HG03469 (cell line): ENCODE results near the gene NPAS2.

Experiments
- ATAC-seq: cut with Tn5 transposase; IDR thresholded peaks from one replicate; pipeline ENCODE4 v1.9.1; 2021; ENCODE audit warnings: mild to moderate bottlenecking, moderate library complexity, moderate number of reproducible peaks; ENCODE audit not compliant: unreplicated experiment

NPAS2 gene

DNA sequence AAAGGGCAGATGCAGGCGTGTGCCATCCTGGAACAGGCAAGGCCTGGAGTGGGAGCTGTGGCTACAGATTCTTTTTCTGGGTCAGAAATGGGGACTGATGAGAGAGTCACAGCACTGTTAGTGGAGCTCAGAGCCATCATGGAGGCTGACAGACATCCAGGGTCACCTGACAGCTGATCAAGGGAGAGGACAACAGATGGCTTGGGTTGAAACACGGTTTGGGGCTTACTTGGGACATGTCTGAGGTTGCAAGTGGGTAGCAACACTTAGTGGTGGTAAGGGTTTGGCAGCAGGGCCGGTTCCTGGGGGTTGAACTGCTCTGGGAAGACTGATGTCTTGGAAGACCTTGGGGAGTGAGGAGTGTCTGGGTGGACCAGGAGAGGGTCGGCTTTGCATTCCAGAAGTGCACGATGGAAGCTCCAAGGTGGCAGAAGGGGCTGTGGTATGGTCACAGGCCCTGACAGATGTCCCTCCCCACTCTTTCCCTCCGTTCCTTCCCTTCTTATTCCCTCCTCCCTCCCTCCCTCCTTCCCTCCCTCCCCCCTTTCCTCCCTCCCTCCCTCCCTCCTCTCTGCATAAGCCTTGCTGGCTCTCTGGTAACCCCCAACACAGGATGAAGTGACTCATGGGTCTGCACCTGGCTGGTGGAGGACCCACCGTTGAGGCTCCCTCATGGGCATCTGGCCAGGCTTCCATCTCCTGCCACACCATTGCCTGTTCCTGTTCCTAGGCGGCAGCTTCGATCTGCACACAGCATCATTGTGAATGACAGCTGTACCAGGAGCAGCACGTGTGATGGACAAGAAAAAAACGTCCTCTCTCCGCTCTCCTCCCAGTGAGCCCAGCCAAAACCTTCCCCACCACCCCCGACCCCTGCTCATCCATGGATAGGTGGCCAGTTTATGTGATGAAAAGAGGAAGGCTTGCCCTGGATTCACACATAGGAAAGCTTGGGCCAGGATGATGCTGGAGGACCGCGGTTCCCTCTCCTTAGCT lies 118.4 kb downstream of the NPAS2 start:
- ATAC-seq, result no peak

DNA sequence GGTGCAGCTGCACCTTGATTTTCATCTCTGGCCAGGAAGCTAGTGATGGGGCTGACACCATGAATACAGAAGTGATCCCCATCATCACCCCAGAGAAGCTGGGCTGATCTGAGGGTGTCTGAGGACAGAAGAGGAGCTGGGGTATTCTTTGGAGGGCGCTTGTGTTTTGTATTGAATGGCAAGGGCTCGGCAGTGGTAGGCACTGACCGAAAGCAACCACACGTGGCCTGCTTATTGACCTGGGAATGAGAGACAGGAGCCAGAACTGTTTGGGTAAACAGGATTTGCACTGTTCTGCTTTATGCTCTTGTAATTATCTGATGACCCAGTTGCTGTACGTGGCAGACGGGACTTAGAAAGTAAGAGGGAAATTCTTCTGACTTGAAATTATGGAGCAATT lies 119.5 kb downstream of the NPAS2 start:
- ATAC-seq, result no peak

DNA sequence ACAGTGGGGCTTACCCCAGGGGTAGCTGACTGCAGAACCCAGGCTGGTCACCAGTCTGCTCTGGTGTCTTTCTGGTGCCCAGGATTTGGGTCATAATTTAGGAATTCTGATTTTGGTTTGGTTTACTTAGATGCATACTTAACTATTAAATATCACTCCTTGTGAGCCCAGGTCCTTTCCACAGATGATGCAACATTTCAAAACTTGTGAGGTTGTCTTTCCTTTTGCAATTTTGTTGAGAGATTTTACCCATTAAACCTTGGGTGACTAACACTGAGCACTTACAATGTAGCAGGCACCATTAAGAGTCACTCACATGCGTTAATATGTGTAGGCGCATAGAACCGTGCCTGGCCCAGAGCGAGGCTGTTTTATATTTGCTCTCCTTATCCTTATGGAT lies 120.3 kb downstream of the NPAS2 start:
- no peak for ATAC-seq

DNA sequence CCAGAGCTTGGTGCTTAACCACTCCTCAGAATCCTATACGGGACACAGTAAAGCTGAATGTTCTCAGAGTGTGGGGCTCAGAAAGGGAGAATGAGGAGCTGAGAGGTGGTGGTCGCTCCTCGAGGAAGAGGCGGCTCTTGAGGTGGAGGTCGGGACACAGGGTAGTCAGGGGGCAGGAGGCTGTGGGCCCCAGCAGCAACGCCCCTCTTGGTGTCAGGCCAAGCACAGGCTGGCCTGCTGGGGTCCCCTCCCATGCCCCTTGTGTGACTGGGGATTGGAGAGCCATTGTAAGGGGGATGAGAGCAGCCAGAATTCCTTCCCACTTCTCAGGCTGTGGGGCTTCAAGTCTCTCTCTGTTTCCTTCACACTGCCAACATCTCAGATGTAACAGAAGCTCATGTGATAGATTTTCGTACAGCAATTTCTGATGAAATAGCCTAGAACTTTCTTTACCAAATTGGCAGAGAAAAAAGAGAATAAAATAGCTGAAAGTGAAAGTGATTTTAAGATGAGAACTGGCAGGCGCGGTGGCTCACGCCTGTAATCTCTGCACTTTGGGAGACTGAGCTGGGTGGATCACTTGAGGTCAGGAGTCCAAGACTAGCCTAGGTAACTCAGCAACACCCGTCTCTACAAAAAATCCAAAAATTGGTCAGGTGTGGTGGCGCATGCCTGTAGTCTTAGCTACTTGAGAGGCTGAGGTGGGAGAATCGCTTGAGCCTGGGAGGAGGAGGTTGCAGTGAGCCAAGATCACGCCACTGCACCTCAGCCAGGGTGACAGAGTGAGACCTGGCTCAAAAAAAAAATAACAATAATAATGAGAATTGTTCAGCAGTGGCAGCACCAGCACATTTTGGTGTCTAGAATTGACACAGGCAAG lies 121.1 kb downstream of the NPAS2 start:
- no peak for ATAC-seq

DNA sequence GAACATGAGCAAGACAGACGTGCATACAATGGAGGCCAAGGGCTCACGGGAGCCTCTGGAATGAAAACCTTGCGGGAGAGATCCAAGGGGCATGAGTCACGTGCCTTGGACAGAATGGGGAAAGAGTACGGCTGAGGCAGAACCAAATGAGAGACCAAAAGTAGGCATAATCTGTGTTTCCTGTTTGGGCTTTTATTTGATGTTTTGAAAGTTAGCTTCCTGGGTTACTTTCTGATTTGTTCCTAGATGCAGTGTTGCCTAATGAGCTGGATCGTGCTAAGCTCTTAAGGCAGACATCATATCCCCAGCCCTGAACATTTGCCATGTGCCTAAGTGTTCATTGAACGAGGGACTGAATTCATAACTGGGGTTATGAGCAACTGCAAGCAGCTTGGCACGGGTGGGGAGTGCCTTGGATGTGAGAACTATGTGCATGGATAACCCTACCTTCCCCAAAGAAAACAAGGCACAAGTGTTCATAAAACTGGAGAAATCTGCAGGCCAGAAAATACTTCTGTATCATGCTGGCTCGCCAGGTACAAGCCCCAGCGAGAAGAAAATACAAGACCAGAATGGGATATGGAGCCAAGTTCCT lies 121.8 kb downstream of the NPAS2 start:
- no peak for ATAC-seq

DNA sequence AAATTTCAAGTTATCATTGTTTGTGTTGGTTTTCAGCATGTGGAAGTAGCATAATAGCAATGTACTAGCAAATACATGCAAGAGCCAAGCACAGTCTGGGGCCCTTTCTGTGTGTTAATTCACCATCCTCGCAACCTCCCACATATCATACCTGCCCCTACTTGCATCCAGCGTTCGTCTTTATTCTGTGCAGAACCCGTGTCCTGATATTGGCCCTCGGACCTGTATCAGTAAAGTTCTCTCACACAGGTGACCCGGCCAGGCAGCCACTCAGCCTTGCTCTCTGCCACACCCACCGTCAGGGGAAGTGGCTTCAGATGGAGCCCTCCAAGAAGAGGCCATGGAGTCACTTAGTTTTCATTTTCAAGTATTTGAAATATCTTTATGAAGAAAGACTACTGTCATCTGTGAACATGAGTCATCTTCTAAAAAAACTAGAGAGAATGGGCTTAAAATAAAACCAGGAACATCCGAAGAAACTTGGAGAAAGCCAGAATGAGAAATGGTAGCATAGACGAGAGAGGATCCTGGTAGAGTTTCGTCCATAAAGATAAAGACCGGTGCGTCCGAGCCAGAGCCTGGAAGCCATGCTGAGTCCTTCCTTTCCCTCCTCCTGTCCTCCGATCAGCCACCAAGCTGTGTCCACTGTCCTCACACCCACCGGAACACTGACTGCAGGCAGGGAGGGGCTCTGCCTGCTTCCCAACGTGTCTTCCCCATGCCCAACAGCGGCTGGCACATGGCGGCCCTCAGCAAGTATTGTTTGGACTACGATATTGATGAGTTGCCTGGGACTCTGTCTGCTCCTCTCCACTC lies 124.9 kb downstream of the NPAS2 start:
- no peak for ATAC-seq

DNA sequence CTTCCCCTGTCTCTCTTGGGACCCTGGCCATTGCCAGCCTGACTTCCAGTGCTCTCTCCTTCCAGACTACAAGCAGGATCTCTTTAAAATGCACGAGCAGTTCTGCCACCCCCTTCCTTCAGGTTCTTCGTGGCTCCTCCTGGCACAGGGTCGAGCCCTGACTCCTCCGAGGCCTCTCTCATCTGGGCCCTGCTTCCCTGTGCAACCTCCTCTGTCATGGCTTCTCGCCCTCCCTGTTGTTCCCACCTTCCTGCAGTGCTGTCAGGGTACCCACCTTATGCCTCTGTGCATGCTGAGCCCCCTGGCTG lies 125.4 kb downstream of the NPAS2 start:
- ATAC-seq, result no peak

DNA sequence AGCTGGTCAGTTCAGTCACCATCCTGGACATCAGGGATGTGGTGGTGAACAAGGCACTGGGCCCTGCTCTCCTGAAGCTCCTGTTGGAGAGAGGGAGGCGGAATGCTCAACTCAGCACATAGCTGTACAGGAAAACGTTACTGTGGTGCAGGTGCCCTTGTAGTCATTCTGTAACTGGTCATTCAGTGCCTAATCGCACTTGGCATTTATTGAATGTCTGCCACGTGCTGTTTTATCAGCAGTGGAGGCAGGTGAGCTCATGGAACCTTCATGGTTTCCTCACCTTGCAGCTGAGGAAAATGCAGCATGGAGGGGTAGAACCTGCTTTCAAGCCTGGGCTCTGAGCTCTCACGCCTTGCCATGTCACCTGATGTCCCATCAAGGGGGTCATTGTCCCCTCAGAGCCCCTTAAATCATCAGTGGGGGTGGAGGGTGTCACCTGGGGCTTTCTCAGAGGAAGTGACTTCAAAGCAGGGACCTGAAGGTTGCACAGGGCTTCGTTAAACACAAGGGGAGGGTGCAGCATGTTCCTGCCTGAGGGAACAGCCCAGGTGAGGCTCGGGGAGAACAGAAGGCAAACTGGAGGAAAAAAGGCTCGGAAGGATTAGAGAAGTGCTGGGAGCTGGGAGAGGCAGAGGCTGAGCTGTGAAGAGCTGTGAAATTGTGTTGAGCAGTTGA lies 126.1 kb downstream of the NPAS2 start:
- ATAC-seq, result no peak

DNA sequence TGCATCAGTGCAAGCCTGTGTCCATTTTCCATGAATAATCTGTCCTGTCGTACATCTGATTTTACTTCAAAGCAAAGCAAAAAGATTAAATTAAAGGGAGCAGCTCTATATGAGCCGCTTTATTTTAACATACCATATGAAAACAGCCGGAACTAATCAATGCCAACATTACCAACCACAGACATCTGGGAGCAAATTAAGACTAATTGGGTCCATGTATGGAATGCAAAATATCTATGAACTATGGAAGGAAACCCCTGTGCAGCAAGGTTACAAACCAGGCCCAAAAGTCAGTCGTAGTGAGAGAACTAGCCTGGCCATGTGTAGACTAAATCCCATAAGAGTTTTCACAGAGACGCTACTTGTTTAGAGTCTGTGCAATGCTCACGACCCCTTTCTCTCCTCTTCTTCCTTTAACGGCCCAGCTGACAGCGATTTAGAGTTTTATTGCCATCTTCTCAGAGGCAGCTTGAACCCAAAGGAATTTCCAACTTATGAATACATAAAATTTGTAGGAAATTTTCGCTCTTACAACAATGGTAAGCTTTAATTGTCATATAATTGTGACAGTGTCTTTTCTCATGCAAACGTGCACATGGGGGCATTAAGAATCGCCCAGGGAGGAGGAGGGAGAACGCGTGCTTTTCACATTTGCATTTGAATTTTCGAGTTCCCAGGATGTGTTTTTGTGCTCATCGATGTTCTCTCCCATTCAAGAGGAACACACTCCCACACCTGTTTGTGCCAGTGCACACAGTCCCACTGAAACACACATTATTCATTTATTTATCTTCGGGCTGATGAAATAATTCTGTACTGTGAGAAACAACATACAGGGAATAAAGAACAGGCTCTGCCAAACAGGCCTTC lies 129.2 kb downstream of the NPAS2 start:
- no peak for ATAC-seq

DNA sequence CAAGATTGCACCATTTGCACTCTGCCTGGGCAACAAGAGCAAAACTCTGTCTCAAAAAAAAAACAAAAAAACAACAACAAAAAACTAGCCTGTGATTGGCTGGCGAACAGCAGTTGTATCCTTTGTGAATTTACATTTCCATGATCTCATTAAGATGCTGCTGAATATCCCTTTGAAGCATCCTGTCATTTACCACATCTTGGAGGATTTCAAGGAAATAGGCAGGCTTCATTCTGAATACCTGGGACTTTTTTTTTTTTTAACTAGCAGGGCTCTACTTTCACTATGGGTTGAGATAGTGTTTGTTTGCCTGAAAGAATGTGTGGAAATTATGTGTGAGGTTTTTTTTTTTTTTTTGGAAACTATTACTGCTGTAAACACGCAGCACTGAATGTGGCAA lies 132.6 kb downstream of the NPAS2 start:
- ATAC-seq, result no peak

DNA sequence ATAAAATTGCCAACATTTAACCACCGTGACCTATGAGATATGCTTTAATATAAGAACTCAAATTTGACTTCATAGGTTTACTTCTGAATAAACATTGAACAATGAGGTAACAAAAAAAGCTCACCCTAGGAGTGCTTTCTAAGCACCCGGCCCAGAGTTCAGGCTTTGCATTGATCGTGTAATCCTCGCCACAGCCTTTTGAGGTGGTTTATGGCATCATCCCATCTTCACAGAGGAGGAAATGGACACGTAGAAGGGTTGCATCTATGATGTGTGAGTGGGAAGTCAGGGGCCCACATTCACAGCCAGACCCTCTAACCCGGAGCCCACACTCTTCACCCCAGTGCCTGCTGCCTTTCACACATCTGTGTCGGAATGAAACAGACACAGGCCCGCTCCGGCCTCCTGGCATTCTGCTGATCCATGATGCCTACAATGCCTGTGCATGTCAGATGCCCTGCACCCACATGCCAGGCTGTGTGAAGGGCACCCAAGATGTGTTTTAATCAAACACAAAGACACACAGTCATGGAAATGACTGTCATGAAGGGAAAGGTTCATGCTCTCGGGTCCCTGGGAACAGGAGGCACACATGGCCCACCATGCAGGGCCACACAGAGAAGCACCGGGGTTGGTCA lies 133.6 kb downstream of the NPAS2 start:
- no peak for ATAC-seq

DNA sequence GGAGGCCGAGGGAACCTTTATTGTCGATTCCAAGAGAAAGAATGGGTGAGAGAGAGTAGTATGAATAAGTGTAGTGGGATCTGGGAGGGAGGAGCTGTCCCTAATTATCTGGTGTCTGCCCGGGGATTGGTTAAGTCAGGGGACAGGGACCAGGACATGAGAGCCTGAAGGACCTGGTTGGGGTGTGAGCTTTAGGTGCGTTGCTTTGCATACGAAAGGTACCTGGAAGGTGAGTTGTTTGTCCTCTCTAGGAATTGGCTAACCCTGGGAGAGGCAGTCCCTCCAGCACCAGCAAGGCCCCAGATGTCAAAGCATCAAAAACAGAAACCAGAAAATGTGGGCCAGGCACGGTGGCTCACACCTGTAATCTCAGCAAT lies 134.1 kb downstream of the NPAS2 start:
- ATAC-seq, result no peak

DNA sequence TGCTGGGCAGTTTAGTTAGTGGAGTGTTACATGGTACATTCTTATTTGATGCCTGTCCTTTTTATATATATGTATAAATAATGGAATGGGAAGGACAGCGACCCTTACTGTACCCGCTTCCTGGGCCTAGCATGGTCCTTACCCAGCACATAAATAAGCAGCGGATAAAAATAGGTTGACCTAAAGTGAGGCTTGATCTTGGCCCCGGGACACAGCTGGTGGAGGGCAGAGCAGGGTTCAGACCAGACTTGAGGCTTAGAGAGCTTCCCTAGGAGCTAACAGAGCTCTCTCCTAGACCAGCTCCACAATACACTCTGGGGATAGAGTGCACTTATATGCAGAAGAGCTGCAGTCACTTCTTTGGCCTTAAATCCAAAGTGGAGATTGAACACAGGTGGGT lies 135.3 kb downstream of the NPAS2 start:
- no peak for ATAC-seq

DNA sequence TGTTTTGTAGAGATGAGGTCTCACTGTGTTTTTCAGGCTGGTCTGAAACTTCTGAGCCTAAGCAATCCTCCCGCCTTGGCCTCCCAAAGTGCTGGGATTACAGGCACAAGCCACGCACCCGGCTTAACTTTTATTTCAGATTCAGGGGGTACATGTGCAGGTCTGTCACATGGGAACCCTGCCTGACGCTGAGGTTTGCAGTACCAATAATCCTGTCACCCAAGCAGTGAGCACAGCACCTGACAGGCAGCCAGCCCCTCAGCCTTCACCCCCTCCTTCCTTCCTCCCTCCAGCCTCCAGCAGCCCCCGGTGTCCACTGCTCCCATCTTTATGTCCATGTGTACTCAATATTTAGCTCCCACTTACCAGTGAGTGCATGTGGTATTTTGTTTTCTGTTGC lies 136.1 kb downstream of the NPAS2 start:
- ATAC-seq, result no peak

DNA sequence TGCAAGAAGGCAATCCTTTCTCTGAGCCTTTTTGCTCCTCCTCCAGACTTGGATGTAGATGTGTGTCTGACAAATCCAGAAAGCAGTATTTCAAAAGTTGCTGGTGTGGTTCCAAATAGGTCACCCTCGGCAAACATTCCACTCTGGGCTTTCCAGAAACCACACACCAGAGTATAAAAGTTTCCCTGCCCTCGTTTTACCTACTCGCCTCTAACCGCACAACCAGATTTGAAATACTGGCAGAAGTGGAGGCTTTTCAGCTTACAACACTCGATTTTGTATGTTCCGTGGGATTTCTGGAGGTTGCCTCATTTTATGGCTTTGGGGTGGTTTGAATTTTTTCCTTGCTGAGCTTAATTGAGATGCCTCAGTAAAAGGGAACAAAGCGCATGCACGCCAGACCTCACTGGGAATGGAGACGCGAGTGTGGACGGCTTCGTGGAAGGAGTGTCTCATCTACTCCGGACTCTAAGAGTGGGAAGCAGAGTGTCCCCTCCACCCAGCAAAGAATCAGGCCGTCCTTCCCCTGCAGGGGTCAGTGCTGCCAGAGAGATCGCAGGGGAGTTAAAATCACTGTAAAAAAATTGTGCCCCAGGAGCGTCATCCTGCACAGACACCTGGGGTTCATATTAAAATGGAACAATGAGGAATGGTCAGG lies 138.2 kb downstream of the NPAS2 start:
- ATAC-seq, result no peak

DNA sequence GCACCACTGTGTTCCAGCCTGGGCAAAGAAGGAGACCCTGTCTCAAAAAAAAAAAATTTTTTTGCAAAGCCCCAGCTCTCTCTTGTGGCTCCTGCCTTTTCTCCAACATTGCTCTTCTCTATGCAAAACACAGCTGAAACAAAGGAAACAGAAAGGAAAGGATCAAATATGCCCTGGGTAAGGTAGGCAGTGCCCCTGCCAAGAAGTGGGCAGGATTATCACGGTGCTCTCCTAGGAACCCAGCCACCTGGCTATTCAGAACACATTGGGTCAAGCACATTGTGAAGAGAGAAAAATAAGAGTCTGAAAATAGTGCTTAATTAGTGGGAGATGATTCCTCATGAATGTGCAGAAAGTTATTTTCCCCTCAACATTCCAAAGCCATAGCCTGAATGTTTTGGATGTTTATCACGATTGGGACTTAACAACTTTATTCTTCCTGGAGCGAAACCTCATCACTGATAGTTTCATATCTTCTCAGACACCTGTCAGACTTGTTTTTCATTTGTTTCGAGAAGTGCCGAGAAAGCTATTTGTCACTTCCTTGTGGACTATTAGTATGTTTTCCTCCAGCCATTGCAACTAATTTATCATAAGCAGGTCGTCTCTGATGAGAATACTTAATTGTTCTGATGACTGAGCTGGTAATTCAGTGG lies 139.4 kb downstream of the NPAS2 start:
- no peak for ATAC-seq

DNA sequence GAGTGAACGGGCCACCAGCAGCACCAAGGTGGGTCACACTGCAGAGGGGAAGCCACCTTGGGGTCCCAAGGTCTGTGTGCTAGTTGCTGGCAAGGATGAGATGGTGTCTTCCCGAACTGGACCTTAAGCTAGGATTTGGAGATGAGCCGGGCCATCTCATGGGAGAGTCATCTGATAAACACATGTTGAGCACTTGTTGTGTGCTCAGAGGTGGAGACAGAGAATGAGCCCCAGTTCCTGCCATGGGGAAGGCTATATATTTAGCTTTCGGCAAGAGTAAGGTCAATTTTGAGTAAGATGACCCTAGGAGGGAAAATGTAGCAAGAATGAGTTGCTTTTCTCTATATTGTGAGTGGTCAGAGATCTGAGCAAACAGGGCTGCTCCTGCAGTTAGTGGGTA lies 140.7 kb downstream of the NPAS2 start:
- no peak for ATAC-seq
